GM13976 (cell line): Measurements from ENCODE around the gene FBLN2.

Experiments used
- DNase-seq: peaks from one replicate; pipeline ENCODE4 v3.0.0; 2012; ENCODE audit warnings: low spot score
- CTCF ChIP-seq: IDR thresholded peaks from 2 replicates; pipeline ENCODE4 v1.5.1; 2012; ENCODE audit warnings: borderline replicate concordance, mild to moderate bottlenecking; ENCODE audit not compliant: insufficient read depth; ENCODE audit errors: extremely low read depth, missing control alignments, control extremely low read depth
- in situ Hi-C: fragments of 300-500 bp; cut with MboI; formaldehyde crosslinking; loops from one replicate; pipeline ENCODE4 v1.12.0; 2022; ENCODE audit warnings: low sequenced_read_pairs, mixed read lengths, inconsistent platforms; ENCODE audit not compliant: unreplicated experiment

FBLN2 gene

GRCh38 chr3:13620776-13621365 is 71.9 kb downstream of the FBLN2 start:
- no peak for TF ChIP-seq CTCF
- in situ Hi-C loops = no loop called here
- DNase-seq = no peak

GRCh38 chr3:13621381-13622221 is 72.7 kb downstream of the FBLN2 start:
- no peak for DNase-seq
- in situ Hi-C loops = no loop called here

GRCh38 chr3:13622356-13622755 is 73.4 kb downstream of the FBLN2 start:
- DNase-seq = no peak
- TF ChIP-seq CTCF = no peak
- in situ Hi-C loops = no loop called here

More at GRCh38 chr3:13621381-13622221, 72.7 kb downstream of the FBLN2 start:
- TF ChIP-seq CTCF = no peak

- DNase-seq = no peak
- in situ Hi-C loops = no loop called here
- TF ChIP-seq CTCF = no peak
These were observed 74.3 kb downstream of the FBLN2 start for GRCh38 chr3:13623101-13623654.

DNA sequence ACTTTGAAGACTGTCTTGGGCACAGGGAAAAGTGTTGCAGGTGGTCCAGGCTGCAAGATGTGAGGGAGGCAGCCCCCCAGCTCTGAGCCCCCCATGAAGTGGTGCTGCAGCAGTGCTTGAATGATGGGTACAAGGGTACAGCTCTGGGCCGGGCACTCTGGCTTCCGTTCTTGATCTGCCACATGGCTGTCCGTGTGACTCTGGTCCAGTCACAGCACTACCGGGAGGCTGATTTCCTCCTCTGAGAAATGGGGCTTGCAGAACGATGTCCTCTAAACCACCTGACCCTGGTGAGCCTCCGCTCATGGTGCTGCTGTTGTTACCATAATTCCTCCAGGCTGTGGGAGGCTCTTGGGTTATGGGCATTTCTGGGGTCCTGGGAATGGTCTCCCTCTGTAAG is 75.1 kb downstream of the FBLN2 start:
- TF ChIP-seq CTCF = no peak
- in situ Hi-C loops = no loop called here
- DNase-seq = no peak

- no peak for DNase-seq
- no peak for TF ChIP-seq CTCF
- in situ Hi-C loops = no loop called here
These were observed 75.8 kb downstream of the FBLN2 start for GRCh38 chr3:13624671-13625125.
